ENCODE data around the gene MTNR1A.

- no peak for TF ChIP-seq BHLHE40 (IDR thresholded peaks at IDR 0.05; ENCODE audit: borderline replicate concordance)
- no peak for TF ChIP-seq LEF1 (IDR thresholded peaks at IDR 0.05; ENCODE audit: borderline replicate concordance)
- TF ChIP-seq NFRKB (IDR thresholded peaks at IDR 0.05), result no peak
- TF ChIP-seq ELF4 (IDR thresholded peaks at IDR 0.05), result no peak
- no peak for TF ChIP-seq SP1 (IDR thresholded peaks at IDR 0.05)
- TF ChIP-seq L3MBTL2 (conservative IDR thresholded peaks at IDR 0.05), result no peak
- TF ChIP-seq TARDBP (IDR thresholded peaks at IDR 0.05), result no peak
- no peak for TF ChIP-seq SUZ12 (IDR thresholded peaks at IDR 0.05)
- no peak for TF ChIP-seq FOXM1 (IDR thresholded peaks at IDR 0.05; ENCODE audit: borderline replicate concordance)
- TF ChIP-seq ARNT (IDR thresholded peaks at IDR 0.05), result no peak
- no peak for TF ChIP-seq FOXA1 (IDR thresholded peaks at IDR 0.05)
Measured at GRCh38 chr4:186581421-186581820, 26.1 kb upstream of the MTNR1A start.

Measured in HEK293T (cell line).